CD1c-positive myeloid dendritic cell (primary cell): ENCODE measurements around the gene DIS3L2.
"Not testable (repeated sequence)": the region's sequence is repeated elsewhere in the genome, so short reads cannot be mapped to it uniquely, and the experiment has no call there.

Experiments
- DNase-seq: peaks from one replicate; pipeline ENCODE4 v3.0.0-alpha.2; 2016; ENCODE audit errors: extremely low spot score

Gene DIS3L2

GRCh38 chr2:231928901-231929725 is 32.4 kb upstream of the DIS3L2 start:
- DNase-seq = no peak

GRCh38 chr2:231929961-231930592 is 31.4 kb upstream of the DIS3L2 start:
- no peak for DNase-seq

GRCh38 chr2:231930593-231931281 is 30.8 kb upstream of the DIS3L2 start:
- no peak for DNase-seq

GRCh38 chr2:231931481-231931915 is 30.0 kb upstream of the DIS3L2 start:
- no peak for DNase-seq

GRCh38 chr2:231932711-231932970 is 28.9 kb upstream of the DIS3L2 start:
- no peak for DNase-seq

GRCh38 chr2:231932985-231933915 is 28.3 kb upstream of the DIS3L2 start:
- DNase-seq = no peak

GRCh38 chr2:231933916-231934401 is 27.6 kb upstream of the DIS3L2 start:
- DNase-seq = no peak

- no peak for DNase-seq
Measured at GRCh38 chr2:231934441-231935206, 26.9 kb upstream of the DIS3L2 start.

- DNase-seq = no peak
Measured at GRCh38 chr2:231935207-231935524, 26.3 kb upstream of the DIS3L2 start.

- no peak for DNase-seq
Measured at GRCh38 chr2:231935815-231936214, 25.7 kb upstream of the DIS3L2 start.

- DNase-seq = no peak
Measured at GRCh38 chr2:231936491-231936890, 25.0 kb upstream of the DIS3L2 start.

- no peak for DNase-seq
Measured at GRCh38 chr2:231937057-231937456, 24.5 kb upstream of the DIS3L2 start.

- no peak for DNase-seq
Measured at GRCh38 chr2:231939022-231939421, 22.5 kb upstream of the DIS3L2 start.

- DNase-seq = no peak
Measured at GRCh38 chr2:231940795-231941194, 20.7 kb upstream of the DIS3L2 start.

GRCh38 chr2:231941673-231942072 is 19.8 kb upstream of the DIS3L2 start:
- DNase-seq = no peak

- no peak for DNase-seq
Measured at GRCh38 chr2:231942180-231942579, 19.3 kb upstream of the DIS3L2 start.

GRCh38 chr2:231946241-231946814 is 15.2 kb upstream of the DIS3L2 start:
- DNase-seq = no peak

- not testable (repeated sequence) for DNase-seq
Measured at GRCh38 chr2:231947112-231947511, 14.4 kb upstream of the DIS3L2 start.

GRCh38 chr2:231947694-231948093 is 13.8 kb upstream of the DIS3L2 start:
- DNase-seq = no peak

GRCh38 chr2:231951452-231952035 is 10.0 kb upstream of the DIS3L2 start:
- DNase-seq = no peak
